Endothelial cell (in vitro differentiated cells): Measurements from ENCODE around the gene TAB3. TPM values are rescaled to one million over a fixed set of nuclear protein-coding genes. Genes with fewer than 3 reads are reported as not detected.

ENCODE experiments used
- DNase-seq: peaks from one replicate; pipeline ENCODE4 v3.0.0; 2021; ENCODE audit warnings: low spot score
- H3K27ac Mint-ChIP-seq: one replicate; pipeline ENCODE4 v1.8.0; 2021; ENCODE audit warnings: mixed read lengths, inconsistent platforms; ENCODE audit not compliant: unreplicated experiment
- H3K27me3 Mint-ChIP-seq: one replicate; pipeline ENCODE4 v1.8.0; 2021; ENCODE audit warnings: mild to moderate bottlenecking, moderate library complexity, mixed read lengths, inconsistent platforms; ENCODE audit not compliant: unreplicated experiment
- H3K36me3 Mint-ChIP-seq: one replicate; pipeline ENCODE4 v1.8.0; 2021; ENCODE audit warnings: mild to moderate bottlenecking, low read depth, mixed read lengths, inconsistent platforms; ENCODE audit not compliant: unreplicated experiment
- H3K4me1 Mint-ChIP-seq: one replicate; pipeline ENCODE4 v1.8.0; 2021; ENCODE audit warnings: mild to moderate bottlenecking, mixed read lengths, inconsistent platforms; ENCODE audit not compliant: unreplicated experiment
- H3K4me3 Mint-ChIP-seq: one replicate; pipeline ENCODE4 v1.8.0; 2021; ENCODE audit warnings: mild to moderate bottlenecking, mixed read lengths, inconsistent platforms; ENCODE audit not compliant: unreplicated experiment
- H3K9me3 Mint-ChIP-seq: one replicate; pipeline ENCODE4 v1.8.0; 2021; ENCODE audit warnings: mixed read lengths, inconsistent platforms; ENCODE audit not compliant: unreplicated experiment
- CTCF ChIP-seq: fragments of 200-600 bp; sonication (generic); IDR thresholded peaks from one replicate; pipeline ENCODE4 v1.5.0; 2021; ENCODE audit warnings: antibody characterized with exemption; ENCODE audit not compliant: unreplicated experiment
- total RNA-seq: library from RNA; stranded (reverse); fragmentation: NEBNext Ultra II Directional; extraction: Animal tissue kit (Norgen Biotek cat#: 25700); gene quantifications from one replicate; pipeline ENCODE4 v1.2.1, GENCODE V29; 2021; ENCODE audit not compliant: unreplicated experiment

TAB3 gene
- total RNA-seq, 1 donor from 2014 or later, result 23.8 TPM

GRCh38 chrX:30874851-30875250 is 14.2 kb downstream of the TAB3 start:
- no peak overlapping the region for H3K4me3 Mint-ChIP-seq
- H3K36me3 Mint-ChIP-seq, result no peaks in the 10 kb centered on the region
- no peak overlapping the region for H3K27ac Mint-ChIP-seq
- H3K9me3 Mint-ChIP-seq, result no peaks in the 10 kb centered on the region
- H3K4me1 Mint-ChIP-seq, result no peaks in the 10 kb centered on the region
- no peak for DNase-seq
- TF ChIP-seq CTCF, result no peak
- H3K27me3 Mint-ChIP-seq, result no peaks in the 10 kb centered on the region

- DNase-seq, result no peak
- TF ChIP-seq CTCF, result no peak
- H3K9me3 Mint-ChIP-seq, result no peaks in the 10 kb centered on the region
- H3K4me3 Mint-ChIP-seq, result no peak overlapping the region
- H3K4me1 Mint-ChIP-seq, result no peaks in the 10 kb centered on the region
- no peak overlapping the region for H3K27ac Mint-ChIP-seq
- H3K27me3 Mint-ChIP-seq, result no peaks in the 10 kb centered on the region
- no peaks in the 10 kb centered on the region for H3K36me3 Mint-ChIP-seq
Measured at GRCh38 chrX:30870572-30870971, 18.5 kb downstream of the TAB3 start.

- no peaks in the 10 kb centered on the region for H3K9me3 Mint-ChIP-seq
- no peak overlapping the region for H3K27ac Mint-ChIP-seq
- no peak for TF ChIP-seq CTCF
- no peak overlapping the region for H3K4me3 Mint-ChIP-seq
- no peaks in the 10 kb centered on the region for H3K27me3 Mint-ChIP-seq
- no peaks in the 10 kb centered on the region for H3K36me3 Mint-ChIP-seq
- no peaks in the 10 kb centered on the region for H3K4me1 Mint-ChIP-seq
- DNase-seq, result no peak
Measured at GRCh38 chrX:30865612-30866011, 23.4 kb downstream of the TAB3 start.

DNA sequence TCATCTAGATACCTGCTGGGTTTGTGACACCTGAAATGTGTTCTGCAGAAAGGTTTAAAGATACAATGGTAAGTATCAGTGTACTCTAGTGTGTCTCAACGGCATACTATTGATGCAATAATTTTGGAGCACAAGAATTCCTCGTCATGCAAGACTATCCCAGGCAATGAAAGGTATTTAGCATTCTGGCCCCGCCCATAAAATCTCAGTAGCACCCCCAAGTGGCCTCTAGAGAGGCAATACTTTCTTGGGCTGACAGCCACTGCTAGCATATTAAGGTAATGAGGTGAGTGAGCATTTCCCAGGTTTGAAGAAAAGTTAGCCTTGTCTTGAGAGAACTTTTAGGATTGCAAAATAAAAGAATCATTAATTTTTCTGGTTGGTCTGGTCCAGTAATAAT is 24.0 kb downstream of the TAB3 start:
- no peak for DNase-seq
- Mint-ChIP-seq H3K9me3 (no peaks in the 10 kb centered on the region), H3K27ac (no peak overlapping the region), H3K4me3 (no peak overlapping the region), H3K4me1 (no peaks in the 10 kb centered on the region), H3K36me3 (no peaks in the 10 kb centered on the region), H3K27me3 (no peaks in the 10 kb centered on the region)
- peak; percentile 27 for TF ChIP-seq CTCF

GRCh38 chrX:30864383-30864785 is 24.7 kb downstream of the TAB3 start:
- no peak for TF ChIP-seq CTCF
- no peak overlapping the region for H3K4me3 Mint-ChIP-seq
- DNase-seq, result no peak
- H3K27me3 Mint-ChIP-seq, result no peaks in the 10 kb centered on the region
- no peak overlapping the region for H3K27ac Mint-ChIP-seq
- H3K36me3 Mint-ChIP-seq, result no peaks in the 10 kb centered on the region
- H3K4me1 Mint-ChIP-seq, result no peaks in the 10 kb centered on the region
- H3K9me3 Mint-ChIP-seq, result no peaks in the 10 kb centered on the region
